ENCODE measurements around the gene MCFD2. TPM values are rescaled to one million over a fixed set of nuclear protein-coding genes. Genes with fewer than 3 reads are reported as not detected.
"Not testable (repeated sequence)": the region's sequence is repeated elsewhere in the genome, so short reads cannot be mapped to it uniquely, and the experiment has no call there.

Gene MCFD2
- total RNA-seq, 1 experiment from 2014 or later, result 350 TPM

- DNase-seq (ENCODE audit: low read depth), result not testable (repeated sequence)
These were observed 10.5 kb downstream of the MCFD2 start for GRCh38 chr2:46904908-46905678.

DNA sequence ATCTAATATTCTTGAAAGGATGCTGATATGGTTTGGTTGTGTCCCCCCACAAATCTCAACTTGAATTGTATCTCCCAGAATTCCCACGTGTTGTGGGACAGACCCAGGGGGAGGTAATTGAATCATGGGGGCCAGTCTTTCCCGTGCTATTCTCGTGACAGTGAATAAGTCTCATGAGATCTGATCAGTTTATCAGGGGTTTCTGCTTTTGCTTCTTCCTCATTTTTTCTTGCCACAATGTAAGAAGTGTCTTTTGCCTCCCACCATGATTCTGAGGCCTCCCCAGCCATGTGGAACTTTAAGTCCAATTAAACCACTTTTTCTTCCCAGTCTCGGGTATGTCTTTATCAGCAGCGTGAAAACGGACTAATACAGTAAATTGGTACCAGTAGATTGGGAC, 12.6 kb downstream of the MCFD2 start:
- not testable (repeated sequence) for DNase-seq (ENCODE audit: low read depth)

DNA sequence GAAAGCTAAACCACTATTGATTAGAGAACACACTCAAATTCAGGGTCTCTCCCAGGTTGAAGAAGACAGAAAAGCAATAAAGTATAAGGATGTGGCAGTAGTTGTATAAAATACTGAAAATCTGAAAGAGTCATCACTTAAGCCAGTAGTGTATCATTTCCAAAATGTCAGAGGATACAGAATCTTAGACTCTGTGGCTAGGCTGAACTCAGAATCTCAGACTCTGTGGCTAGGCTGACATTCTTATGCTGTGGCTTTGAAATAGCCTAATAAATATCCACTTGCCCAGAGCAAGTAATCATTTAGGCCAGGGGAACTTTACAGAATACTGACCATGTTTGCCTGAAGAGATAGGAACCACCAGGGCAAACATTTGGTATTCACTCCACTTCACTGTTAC, 13.1 kb downstream of the MCFD2 start:
- DNase-seq (ENCODE audit: low read depth), result no peak

DNA sequence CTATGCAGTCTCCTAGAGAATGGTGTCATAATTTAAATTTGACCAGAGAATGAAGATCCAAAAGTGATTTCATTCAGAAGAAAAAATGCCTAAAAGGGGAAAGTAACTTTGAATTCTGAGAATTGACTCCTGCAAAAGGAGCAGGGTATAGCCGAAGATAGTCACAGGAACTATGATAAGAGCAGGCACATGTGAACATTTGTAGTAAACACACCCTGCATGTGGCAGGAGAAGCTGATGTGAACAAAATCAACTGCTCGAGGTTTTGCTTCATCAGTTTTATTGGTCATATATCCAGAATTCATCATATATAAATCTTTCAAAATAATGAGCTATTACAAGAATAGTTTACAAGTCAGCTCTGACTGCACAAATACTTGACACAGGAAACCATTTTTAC, 14.0 kb downstream of the MCFD2 start:
- no peak for DNase-seq (ENCODE audit: low read depth)

GRCh38 chr2:46900381-46900780, 15.2 kb downstream of the MCFD2 start:
- DNase-seq (ENCODE audit: low read depth), result no peak

- DNase-seq (ENCODE audit: low read depth), result no peak
These were observed 16.6 kb downstream of the MCFD2 start for GRCh38 chr2:46899053-46899452.

DNA sequence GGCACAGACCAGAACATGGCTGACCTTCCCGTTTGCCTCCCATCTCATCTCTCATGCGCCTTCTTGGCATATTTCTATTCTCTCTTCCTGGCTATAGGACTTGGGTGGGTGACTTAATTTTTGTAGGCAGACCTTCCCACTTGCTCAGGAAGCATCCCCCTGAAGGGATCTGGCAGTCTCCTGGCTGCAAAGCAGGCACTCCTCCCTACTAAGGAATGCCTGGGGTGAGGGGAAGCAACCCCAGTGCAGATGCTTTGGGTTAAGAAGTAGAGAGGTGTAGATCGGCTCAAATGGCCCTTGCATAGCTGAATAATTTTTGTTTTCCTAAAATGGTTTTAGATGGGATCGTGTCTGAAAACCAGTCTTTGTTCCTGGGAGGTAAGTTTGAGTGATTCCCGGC, 17.6 kb downstream of the MCFD2 start:
- no peak for DNase-seq (ENCODE audit: low read depth)

DNA sequence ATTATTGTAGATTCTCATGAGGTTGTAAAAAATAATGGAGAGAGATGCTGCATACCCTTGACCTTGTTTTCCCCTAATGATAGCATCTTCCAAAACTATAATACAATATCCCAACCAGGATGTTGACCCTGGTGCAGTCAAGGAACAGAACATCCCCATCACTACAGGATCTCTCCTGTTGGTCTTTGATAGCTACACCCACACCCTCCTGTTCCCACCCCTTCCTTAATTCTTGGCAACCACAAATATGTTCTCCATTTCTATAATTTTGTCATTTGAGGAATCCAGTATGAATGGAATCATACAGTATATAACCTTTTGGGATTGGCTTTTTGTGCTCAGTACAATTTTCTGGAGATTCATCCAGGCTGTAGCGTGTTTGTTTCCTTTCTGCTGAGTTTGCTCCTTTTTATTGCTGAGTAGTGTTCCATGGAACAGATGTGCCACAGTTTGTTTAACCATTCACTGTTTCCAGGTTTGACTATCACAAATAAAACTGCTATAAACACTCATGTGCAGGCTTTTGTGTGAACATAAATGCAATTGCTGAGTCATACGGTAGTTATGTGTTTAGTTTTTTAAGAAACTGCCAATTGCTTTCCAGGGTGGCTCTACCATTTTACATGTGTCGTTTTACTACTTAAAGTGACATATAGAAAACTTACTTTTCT, 22.2 kb downstream of the MCFD2 start:
- DNase-seq (ENCODE audit: low read depth), result peak; percentile 48

- no peak for DNase-seq (ENCODE audit: low read depth)
These were observed 23.6 kb downstream of the MCFD2 start for GRCh38 chr2:46891956-46892553.

DNA sequence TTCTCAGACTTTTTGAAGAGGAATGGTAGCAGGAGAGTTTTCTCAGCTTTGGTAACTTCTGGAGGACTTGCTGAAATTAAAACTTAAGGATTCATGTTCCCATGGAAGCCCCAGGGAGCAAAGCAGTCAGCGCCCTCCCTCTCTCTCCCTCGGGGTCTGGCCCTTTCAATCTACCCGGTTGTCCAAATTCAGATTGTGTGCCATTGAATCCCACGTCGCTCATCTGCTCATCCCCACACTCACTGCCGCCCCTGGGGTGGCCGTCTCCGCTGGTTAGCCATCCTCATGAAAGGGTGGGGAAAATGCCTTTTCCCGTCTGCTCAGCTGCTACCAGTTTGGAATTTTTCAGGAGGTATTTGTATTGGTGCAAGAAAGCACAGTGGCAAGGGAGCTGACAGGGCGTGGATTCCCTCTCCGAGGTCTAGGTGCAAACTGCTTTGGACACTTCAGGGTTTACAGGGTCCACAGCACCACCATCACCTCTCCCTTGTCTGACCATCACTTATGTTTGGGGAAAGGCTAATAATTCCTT, 27.1 kb downstream of the MCFD2 start:
- DNase-seq (ENCODE audit: low read depth), result no peak

- no peak for DNase-seq (ENCODE audit: low read depth)
These were observed 28.3 kb downstream of the MCFD2 start for GRCh38 chr2:46887028-46887885.

DNA sequence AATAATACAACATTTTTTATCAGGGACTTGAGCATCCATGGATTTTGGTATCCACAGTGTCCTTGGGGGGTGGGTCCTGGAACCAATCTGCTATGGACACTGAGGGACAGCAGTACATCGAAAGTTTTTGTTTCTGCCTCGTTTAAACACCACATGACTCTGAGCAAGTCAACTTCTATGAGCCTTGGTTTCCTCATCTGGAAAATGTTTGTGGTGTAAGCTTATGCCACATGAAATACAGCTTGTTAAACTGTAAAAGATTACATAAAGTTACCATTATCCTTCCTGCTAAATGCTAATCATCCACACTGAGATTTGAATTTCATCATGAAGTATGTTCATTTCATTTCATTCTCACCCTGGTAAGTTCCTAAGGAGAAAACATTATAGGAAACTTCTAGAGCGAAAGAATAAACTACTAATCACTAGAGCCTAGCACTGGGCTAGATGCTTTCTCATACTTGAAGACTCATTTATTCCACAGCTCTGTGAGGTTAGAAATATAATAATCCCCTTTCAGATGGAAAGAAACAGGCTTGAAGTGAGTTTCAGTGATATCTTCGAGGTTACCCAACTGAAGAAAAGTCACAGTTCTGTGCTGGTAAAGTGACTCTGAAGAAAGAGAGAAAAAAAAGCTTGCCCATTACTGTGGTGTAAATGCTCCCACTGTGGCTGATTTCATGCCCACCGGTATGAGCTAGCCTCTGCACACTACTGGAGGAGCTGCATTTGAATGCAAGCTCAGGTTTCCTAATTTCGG, 29.2 kb downstream of the MCFD2 start:
- no peak for DNase-seq (ENCODE audit: low read depth)

DNA sequence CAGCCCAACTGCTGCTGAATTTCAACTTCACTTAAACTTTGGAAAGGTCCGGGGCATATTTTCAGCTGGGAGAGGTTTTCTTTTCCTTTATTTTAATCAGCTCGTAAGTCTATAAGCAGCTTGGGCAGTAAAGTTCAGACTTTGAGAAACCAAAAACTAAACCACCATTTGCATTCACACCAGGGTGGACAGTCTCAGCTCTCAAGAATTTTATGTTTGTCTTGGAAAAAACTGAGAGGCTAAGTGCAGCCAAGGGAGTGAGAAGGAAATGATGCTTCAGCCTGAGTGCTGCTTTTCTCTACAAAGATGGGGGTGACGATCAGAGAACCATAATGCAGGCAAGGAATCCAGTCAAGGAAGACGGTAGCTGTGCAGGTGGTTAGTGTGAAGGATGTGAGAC, 30.2 kb downstream of the MCFD2 start:
- DNase-seq (ENCODE audit: low read depth), result no peak

DNA sequence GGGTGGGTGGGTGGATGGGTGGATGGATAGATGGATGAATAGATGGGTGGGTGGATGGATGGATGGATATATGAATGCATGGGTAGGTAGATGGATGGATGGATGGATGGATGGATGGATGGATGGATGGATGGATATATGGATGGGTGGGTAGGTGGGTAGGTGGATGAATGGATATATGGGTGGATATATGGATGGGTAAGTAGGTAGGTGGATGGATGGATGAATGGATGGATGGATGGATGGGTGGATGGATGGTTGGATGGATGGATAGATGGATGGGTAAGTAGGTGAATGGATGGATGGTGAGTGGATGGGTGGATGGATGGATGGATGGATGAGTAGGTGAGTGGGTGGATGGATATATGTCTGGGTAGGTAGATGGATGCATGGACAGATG, 36.1 kb downstream of the MCFD2 start:
- DNase-seq (ENCODE audit: low read depth), result no peak

DNA sequence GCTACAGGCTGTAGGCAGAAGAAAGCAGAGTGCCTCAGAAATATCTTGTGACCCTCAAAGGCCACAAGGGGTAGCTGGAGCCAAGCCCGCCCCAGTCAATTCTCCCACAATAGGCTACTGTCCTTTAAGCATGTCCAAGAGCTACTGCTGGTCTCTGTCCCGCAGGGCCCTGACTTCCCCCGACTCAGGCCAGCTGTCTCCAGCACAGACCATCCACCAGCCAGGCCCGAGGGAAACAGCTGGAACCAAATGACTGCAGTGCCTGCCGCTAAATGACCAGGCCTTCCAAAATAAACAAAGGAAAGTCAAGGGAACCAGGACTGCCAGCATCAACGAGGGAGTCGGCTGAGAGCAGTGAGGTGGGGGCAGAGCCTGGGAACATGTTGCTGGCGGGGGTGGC, 36.7 kb downstream of the MCFD2 start:
- peak; percentile 46 for DNase-seq (ENCODE audit: low read depth)

DNA sequence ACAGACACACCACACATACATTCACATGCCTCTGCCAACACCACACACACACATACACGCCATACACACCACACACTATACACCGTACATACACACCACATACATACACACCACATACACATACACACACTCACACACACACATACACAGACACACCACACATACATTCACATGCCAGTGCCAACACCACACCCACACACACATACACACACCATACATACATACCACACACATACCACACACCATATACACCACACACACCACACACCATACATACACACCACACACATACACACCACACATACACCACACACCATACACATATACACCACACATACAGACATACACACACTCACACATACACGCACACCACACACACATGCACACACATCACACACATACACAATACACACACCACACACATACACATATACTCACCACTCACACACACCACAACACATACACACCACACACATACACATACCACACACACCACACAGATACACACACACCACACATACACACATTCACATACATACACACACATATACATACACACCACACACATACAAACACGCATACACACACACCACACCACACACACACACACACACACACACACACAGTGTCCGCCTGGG, 37.2 kb downstream of the MCFD2 start:
- DNase-seq (ENCODE audit: low read depth), result no peak

DNA sequence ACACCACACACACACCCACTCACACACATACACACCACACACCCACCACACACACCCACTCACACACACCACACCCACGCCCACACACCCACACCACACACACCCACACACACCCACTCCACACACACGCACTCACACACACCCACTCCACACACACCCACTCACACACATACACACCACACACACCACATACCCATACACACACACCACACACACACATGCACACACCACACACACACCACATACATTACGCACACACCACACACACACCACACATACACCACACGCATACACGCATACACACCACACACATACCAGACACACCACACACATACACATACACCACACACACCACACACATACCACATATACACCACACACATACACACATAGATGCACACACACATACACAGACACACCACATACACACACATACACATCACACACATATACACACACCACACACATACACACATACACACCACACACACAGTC, 37.9 kb downstream of the MCFD2 start:
- DNase-seq (ENCODE audit: low read depth), result no peak

GRCh38 chr2:46876741-46877384, 38.7 kb downstream of the MCFD2 start:
- DNase-seq (ENCODE audit: low read depth), result peak; percentile 91

DNA sequence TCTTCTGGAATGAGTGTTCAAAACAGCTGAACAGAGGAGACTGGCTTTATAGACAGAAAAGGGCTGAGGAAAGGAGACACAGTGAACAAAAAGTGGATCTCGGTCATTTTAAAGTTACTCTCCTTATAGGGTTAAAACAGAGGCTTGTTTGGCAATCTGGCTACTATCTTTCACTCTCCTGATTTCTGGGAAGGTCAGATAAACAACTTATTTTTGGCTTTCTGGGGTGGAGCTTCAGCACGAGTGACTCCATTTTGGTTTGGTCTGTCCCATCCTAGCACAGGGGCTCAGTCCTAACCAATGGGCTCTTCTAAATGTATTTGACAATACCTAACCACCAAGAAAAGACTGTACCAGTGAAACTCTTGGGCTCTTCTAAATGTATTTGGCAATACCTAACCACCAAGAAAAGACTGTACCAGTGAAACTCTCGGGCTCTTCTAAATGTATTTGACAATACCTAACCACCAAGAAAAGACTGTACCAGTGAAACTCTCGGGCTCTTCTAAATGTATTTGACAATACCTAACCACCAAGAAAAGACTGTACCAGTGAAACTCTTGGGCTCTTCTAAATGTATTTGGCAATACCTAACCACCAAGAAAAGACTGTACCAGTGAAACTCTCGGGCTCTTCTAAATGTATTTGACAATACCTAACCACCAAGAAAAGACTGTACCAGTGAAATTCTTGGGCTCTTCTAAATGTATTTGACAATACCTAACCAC, 39.5 kb downstream of the MCFD2 start:
- DNase-seq (ENCODE audit: low read depth), result not testable (repeated sequence)
